Activated CD8-positive, alpha-beta memory T cell treated with anti-CD3 and anti-CD28 coated beads, Interleukin-2, amount 50 U/mL, for 4 hours (primary cell): ENCODE data around the gene SH2D6.

Source experiments
- DNase-seq: peaks from one replicate; pipeline ENCODE4 v3.0.0-alpha.2; 2020

The SH2D6 gene

DNA sequence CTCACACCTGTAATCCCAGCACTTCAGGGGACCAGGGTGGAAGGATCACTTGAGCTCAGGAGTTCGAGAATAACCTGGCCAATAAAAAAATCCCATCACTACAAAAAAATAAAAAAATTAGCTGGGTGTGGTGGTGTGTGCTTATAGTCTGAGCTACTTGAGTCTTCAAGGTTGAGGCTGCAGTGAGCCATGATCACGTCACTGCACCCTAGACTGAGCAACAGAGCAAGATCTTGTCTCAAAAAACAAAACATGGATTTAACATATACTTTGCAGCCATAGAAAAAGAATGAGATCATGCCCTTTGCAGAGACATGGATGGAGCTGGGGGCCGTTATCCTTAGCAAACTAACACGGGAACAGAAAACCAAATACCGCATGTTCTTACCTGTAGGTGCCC lies 22.2 kb downstream of the SH2D6 start:
- DNase-seq, result no peak

DNA sequence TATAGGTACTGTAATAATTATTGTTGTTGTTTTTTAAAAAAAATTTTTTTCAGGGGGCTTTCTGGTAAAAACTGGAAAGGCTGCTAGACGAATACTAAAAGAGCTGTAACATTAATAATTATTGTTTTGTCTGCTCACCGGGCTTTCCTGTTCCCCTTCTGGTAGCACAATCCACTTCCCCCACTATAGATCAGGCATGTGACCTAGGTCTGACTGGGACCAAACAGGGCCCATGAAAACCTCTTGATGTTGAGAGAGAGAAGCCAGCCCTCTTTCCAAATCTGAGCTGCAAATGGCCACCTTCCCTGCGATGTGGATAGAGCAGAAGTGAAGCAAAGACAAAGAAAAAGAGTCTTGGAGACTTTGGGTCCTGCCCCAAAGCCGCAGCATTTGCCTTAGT lies 23.4 kb downstream of the SH2D6 start:
- no peak for DNase-seq

DNA sequence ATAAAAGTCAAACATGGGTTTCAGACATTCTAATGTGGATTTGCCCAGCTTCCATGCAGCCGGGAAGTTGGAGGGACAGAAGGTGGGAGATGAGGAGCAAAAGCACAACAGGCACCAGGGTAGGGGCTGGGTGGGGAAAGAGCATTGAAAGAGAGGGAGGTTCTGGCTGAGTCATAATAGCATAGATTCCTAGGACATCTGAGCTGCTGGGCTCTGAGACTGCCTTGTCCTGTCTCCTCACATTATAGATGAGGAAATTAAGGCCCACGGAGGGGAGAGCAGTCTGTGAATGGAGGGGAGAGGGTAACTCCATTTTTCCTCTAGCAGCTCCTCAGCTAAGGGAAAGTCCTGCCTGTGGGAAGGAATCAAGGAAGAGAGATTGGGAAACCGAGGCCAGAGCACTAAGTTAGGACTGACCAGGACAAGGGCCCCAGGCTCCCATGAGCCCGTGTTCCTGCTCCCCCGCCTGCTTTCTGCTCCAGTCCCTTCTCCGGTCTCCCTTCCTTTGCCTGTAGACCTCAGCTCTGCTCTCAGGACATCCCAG lies 26.2 kb downstream of the SH2D6 start:
- DNase-seq, result no peak

DNA sequence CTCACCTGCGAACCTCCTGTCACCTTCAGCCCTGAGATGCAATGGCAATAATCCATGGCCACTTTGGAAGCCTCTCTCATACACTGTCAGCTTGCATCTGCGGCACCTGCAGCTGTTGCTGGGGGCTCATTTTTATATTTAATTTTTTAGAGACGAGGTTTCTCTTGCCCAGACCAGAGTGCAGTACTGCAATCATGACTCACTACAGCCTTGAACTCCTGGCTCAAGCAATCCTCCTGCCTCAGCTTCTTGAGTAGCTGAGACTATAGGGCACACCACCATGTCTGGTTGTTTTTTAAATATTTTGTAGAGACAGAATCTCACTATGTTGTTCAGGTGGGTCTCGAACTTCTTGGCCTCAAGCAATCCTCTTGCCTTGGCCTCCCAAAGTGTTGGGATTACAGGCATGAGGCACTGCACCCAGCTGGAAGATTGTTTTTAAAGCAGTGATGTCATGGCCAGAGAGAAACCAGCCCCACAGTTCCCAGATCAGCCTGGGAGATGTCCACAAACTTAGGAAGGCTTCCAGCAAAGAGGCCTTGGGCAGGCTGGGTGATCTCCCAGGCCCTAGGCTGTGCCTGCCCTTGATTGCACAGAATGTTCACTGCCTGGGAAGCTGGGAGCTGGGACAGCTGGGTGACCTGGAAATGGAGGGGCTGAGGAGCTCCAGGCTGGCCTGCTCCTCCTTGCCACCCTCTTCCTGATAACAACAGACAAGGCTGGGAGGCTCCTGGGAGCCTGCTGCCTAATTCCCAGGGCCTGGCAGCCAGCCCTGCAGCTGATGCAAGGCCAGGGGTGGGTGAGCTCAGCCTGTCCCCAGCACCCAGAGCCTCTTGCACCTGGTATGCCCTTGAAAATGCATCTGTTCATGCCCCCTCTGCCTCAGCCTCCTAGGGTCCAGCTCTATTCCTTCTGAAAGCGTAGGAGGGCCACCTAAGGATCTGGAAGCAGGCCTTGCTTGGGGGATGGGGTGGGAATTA lies 27.1 kb downstream of the SH2D6 start:
- DNase-seq, result no peak

DNA sequence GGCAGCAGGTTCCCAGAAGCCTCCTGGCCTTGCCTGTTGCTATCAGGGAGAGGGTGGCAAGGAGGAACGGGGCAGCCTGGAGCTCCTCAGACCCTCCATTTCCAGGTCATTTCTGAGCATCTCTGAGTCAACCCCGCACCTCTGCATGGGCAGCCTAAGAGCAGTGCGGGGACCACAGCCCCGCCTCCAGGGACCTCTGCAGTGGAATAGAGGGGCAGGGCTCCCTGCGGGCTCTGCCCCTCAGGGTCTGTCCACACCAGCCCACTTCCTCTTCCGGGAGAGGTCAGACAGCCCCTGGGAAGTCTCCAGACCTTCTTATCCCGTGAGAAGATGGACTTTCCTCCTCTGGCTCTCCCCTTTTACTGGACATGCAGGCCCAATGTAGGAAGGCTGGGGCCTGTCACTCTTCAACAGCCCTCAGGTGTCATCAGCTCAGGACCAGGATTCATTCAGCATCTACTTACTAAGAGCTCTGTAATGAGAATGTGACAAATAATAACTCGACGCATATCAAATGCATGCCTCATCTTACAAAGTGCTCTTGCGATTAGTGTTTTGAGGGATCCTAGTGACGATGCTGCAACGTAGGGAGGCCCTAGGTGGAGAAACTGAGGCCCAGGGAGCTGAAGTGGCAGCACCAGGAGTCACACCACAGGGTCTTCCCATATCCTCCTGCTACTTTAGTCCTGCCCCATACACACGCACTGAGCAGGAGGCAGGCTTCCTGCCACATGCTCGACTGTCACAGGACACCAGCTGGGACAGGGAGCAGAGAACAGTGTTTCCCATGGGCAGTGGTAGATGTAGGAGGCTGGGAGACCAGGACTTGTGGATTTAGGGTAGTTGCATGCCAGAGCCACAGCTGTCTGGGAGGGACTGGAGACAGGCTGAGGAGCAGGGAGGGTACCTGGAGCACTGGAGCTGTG lies 28.0 kb downstream of the SH2D6 start:
- no peak for DNase-seq

DNA sequence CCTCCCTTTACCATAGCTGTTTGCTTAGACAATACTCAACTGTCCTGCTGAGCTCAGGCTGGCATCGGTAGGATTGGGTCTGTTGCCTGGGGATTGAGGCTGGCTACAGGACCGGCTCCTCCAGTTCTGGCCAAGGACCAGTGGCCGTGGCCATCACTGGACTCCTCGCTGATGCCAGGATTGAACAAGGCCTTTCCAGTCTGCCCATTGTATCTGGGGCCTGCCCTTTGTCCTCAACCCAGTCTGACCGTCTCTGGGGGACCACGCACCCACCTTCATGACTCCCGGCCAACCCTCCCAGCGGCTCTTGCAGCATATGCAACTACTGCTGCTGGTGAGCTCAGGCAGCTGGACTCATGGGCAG lies 28.7 kb downstream of the SH2D6 start:
- DNase-seq, result no peak

DNA sequence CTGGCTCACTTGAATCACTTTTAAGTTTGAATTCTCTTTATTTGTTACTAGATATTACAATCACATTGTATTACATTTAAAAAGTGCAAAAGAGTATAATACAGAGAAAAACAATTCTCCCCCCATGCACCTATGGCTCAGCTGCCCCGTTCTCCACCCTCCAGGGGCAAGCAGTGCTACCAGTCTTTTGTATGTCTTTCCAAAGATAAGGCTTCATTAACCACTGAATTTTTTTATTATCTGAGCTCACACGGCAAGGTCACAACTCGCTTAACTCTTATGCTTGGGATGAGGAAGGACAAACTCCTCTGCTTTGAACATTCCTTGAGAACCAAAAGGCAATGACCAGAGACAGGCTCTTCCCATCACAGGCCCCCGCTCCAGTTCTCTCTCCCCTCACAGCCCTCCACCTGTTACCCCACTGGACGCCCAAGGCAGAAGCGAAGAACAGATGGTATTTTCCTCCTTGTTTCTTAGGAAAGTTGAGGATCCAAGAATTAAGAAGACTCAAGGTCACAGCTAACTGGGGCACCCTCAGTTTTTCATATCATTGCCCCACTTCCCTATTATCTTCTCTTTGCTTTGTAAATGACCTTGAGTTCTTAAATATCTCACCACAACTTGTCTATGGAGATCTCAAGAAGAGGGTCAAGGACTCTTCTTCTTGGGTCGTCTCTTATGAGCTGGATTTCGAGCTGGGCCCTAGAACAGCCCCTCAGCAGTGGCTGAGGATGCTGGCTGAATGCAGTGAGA lies 30.1 kb downstream of the SH2D6 start:
- no peak for DNase-seq

DNA sequence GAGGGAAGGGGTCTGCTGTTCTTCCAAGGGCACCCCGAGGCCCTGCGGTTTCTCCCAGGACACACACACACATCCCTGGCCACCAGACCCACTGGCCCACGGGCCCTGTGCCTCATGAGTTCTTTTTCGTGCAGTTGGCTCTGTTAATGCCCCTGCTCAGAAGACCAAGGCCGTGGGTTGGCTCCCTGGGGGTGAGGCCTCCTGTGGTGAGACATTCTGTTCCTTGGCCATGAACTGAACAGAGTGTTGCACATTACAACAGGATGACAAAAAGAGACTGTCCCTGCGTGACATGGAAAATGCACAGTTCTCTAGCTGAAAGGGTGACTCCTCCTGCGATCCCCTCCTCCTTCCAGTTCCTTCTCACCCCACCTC lies 30.7 kb downstream of the SH2D6 start:
- no peak for DNase-seq

DNA sequence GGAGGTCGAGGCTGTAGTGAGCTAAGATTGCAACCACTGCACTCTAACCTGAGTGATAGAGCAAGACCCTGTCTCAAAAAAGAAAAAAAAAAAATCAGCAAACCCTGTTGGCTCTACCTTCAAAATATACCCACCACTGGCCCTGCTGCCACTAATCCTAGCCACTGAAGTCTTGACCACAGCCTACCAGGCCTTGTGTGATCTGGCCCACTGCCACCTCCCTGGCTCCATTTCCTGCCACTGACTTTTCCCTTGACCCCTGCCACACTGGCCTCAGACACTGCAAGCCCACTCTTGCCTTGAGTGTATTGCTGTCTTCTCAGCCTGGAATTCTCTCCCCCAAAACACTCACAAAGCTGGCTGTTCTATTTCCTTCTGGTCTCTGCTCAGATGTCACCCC lies 33.7 kb downstream of the SH2D6 start:
- no peak for DNase-seq

DNA sequence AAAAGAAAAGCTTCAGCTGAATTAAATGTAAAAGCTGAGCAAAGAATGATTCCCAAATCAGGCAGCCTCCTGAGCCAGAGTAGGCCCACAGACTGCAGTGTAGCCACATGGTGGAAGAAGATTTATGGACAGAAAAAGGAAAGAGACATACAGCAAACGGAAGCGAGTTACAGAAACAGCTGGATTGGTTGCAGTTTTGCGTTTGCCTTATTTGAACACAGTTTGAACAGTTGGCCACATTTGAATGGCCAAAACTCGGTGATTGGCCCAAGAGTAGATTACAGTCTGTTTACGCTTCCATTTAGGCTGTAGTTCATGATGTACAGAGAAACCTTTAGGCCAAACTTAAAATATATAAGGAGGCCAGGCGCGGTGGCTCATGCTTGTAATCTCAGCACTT lies 35.1 kb downstream of the SH2D6 start:
- no peak for DNase-seq

DNA sequence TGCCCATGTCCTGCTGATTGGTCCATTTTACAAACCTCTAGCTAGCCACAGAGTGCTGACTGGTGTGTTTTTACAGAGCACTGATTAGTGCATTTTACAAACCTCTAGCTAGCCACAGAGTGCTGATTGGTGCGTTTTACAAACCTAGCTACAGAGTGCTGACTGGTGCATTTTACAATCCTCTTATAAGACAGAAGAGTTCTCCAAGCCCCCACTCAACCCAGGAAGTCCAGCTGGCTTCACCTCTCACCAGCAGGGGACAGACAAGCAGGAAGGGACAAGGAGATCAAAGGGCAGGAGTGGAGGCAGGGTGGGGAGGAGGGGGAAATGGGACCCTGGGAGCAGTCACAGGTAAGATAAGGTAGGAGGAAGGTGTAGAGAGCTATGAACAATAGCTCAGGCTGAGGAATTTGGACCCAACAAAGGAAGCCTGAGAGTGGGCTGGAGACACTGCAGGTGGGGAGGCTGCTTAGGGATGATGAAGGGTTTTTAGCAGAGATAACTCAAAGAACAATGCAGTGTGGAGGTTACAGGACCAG lies 37.1 kb downstream of the SH2D6 start:
- no peak for DNase-seq

DNA sequence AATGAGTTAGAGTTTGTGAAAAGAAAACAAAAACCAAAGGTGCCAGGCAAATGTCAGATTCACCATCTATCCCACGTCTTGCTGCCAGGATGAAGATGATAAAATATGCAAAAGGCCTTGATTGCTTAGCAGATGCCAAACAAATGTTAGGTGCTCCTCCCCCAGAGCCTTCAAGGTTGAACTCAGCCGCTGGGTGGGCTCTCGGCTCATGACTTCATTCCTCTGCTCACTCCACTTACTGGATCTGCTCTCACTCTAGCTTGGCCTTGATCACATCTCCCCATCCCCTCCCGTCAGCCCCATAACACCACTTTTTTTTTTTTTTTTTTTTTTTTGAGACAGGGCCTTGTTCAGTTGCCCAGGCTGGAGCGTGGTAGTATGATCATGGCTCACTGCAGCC lies 38.5 kb downstream of the SH2D6 start:
- no peak for DNase-seq

DNA sequence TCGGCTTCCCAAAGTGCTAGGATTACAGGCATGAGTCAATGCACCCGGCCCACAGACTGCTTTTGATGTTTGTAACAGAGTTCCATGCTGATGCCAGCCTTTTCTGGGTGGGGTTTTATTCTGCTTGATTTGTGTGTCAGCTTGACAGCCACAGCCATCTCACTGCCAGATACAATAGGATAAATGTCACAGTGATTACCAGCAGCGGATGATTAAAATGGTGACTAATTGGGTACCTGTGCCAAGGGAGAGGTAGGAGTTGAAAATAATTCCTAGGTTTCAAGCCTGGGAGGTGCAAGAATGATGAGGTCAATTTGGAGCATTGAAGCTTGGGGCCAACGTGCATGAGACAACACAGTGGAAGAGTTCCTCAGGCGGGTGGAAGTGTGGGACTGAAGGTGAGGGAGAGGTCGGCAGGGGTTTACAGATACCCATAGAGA lies 39.4 kb downstream of the SH2D6 start:
- DNase-seq, result no peak

DNA sequence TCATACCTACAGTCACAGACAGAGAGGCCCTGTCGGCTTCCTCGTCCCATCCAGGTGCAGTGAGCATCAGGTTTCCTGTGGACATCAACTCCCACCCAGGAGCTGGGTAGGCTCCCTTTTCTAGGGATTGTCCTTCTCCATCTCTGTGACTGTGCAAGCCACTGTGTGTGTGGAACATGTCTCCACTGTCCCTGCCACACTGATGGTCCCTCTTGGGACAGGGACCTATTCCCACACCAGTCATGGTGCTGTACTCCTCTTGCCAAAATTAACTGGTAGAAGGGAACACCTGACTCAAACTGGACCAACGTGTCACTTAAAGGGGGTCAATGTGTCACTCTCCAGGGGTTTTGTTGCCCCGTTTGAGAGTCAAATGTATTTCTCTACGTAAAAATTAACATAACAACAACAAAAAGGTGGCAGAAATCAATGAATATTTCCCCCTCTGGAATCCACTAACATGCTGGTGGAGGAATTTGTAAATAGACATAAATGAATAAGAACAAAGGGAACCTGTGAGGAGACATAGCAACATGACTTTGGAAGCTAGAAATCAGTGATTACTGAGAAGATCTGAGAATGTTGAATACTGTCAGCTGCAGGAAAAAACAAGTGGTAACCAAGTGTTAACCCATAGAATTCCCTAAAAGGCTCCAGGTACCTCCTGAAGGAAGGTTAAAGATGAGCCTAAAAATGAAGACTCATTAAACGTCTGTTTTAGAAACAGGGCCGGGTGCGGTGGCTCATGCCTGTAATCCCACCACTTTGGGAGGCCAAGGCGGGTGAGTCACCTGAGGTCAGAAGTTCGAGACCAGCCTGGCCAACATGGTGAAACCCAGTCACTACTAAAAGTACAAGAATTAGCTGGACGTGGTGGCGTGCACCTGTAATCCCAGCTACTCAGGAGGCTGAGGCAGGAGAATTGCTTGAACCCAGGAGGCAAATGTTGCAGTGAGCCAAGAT lies 40.4 kb downstream of the SH2D6 start:
- DNase-seq, result no peak

DNA sequence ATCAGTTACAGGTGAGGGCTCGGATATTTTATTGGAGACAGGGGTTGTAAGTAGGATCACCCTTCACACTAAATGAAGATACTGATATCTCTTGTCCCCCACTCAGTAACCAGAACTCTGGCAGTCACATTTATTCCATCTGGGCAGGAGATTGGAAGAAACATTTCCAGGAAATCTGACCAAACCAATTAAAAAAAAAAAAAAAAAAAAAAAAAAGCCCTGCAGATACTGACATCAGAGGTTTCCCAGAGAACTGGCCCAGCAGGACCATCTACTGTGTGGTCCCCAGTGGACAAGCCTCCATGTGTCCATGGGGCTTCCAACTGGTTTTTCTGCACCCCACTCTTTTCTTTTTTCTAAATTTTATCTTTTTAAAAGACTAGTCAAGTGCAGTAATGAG lies 41.3 kb downstream of the SH2D6 start:
- DNase-seq, result no peak

DNA sequence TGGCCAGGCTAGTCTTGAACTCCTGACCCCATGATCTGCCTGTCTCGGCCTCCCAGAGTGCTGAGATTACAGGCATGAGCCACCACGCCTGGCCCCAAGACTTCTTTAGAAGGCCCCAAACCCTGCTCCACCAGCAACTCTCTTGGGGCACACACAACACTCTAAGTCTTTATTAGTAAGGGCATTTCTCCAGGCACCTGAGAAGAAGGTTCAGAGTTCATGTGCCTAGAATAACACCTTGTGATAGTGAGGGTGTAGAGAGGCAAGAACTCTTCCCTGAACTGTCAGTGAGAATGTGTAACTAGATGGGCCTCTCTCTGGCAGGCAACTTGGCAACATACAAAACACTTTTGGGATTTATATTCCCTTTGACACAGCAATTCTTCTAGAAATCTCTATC lies 43.8 kb downstream of the SH2D6 start:
- no peak for DNase-seq

DNA sequence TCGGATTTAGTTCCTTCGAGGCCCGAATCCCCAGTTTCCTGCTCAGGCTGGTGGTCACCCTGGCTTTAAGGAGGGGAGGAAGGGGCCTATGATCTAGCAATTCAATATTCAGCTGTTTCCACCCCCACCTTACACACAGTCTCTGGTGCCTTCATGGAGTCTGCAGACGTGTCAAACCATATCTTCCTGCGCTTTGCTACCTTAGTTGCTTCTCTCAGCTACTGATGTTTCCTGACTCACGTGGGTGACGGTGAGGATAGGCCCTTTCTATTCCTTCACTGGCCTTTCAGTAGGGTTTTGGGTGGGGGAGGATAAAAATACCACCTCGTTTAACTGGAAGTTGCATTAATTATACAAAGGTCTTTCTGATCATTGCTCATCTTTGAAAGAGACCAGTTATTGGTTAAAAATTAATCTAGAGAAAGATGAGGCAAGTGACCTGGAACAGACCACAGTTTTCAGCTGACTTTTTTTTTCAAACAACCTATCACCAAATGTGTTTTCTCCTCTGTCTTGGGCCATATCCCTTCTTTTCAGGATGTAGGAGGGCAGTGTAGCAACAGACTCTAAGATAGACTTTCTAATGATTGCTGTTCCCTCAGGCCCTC lies 49.7 kb downstream of the SH2D6 start:
- no peak for DNase-seq

DNA sequence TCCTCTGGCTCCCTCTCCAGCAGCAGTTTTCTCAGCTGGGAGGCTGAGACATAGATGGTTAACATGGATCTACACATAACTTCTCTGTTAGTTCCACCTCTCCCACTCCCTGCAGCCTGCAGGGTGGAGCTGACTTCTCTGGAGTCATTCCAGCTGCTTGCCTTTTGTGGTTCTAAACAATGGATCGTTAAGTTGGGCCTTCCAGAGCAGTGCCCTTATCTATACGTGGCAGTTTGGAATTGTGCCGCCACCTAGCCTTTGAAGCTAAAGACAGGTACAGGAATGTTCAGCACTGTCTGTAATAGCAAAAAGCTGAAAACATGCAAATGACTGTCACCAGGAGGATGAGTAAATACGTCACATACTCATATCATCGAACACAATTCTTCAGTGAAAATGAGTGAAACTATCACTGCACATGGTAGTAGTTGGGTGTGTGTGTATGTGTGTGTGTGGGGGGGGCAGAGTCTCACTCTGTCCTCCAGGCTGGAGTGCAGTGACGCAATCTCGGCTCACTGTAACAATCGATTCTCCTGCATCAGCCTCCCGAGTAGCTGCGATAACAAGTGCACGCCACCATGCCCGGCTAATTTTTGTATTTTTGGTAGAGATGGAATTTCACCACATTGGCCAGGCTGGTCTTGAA lies 50.3 kb downstream of the SH2D6 start:
- no peak for DNase-seq

DNA sequence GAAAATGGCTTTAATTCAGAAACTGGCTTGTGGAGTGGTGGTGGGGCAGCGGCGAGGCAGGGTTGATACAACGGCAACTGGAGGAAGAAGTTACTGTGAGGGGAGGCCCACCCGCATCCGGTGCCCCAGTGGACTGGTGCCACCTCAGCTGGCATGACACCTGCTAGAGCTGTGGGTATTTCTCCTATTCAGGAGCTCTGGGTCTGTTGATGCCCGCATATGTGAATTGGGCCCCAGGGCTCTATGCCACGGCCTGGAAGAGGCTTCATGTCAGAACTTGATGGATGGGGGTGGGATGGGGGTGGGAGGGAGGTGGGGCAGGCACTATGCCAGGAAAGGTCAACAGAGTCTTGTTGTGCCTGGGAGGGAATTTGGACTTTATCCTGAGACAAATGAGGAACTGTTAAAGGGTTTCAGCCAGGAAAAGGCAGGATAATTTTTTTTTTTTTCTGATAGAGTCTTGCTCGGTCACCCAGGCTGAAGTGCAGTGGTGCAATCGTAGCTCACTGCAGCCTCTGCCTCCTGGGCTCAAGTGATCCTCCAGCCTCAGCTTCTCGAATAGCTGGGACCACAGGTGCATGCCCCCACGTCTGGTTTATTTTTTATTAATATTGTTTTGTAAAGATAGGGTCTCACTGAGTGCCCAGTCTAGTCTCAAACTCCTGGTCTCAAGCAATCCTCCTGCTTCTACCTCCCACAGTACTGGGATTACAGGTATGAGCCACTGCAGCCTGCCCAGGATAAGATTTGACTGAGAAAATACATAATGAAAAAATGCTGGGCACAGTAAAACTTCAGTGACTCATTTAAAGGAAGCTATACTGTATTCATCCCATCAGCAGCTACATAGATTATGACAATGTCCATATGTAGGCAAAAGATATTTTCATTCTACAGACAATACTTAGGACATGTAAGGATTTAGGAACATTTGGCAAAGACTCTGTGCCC lies 52.6 kb downstream of the SH2D6 start:
- DNase-seq, result no peak
